GM21619 (cell line): ENCODE measurements around the gene SLC38A2.
A peak's percentile ranks its signal among the peaks of the same experiment; 100 is the strongest.

Experiments used
- ATAC-seq: cut with Tn5 transposase; IDR thresholded peaks from one replicate; pipeline ENCODE4 v1.9.1; 2021; ENCODE audit not compliant: unreplicated experiment

SLC38A2 gene

GRCh38 chr12:46376579-46376978 is 4.0 kb upstream of the SLC38A2 start:
- ATAC-seq, result no peak

- no peak for ATAC-seq
Measured at GRCh38 chr12:46374711-46375110, 2.1 kb upstream of the SLC38A2 start.

GRCh38 chr12:46374310-46374709 is 1.7 kb upstream of the SLC38A2 start:
- ATAC-seq, result no peak

GRCh38 chr12:46373301-46374296 is 1.0 kb upstream of the SLC38A2 start:
- no peak for ATAC-seq

GRCh38 chr12:46371718-46372543 is 642 bp downstream of the SLC38A2 start:
- ATAC-seq, result peak; percentile 18

- peak; percentile 49 for ATAC-seq
Measured at GRCh38 chr12:46370792-46371717, 1.5 kb downstream of the SLC38A2 start.

- no peak for ATAC-seq
Measured at GRCh38 chr12:46370380-46370734, 2.2 kb downstream of the SLC38A2 start.

- no peak for ATAC-seq
Measured at GRCh38 chr12:46369474-46370379, 2.8 kb downstream of the SLC38A2 start.

- ATAC-seq, result no peak
Measured at GRCh38 chr12:46369095-46369473, 3.5 kb downstream of the SLC38A2 start.

- ATAC-seq, result no peak
Measured at GRCh38 chr12:46368684-46369083, 3.9 kb downstream of the SLC38A2 start.

GRCh38 chr12:46368138-46368537 is 4.4 kb downstream of the SLC38A2 start:
- ATAC-seq, result no peak

GRCh38 chr12:46367351-46368029 is 5.1 kb downstream of the SLC38A2 start:
- no peak for ATAC-seq

- no peak for ATAC-seq
Measured at GRCh38 chr12:46366771-46367170, 5.8 kb downstream of the SLC38A2 start.

GRCh38 chr12:46365951-46366379 is 6.6 kb downstream of the SLC38A2 start:
- ATAC-seq, result no peak

- ATAC-seq, result no peak
Measured at GRCh38 chr12:46364777-46365580, 7.6 kb downstream of the SLC38A2 start.

GRCh38 chr12:46364300-46364696 is 8.3 kb downstream of the SLC38A2 start:
- ATAC-seq, result no peak

GRCh38 chr12:46363582-46364299 is 8.8 kb downstream of the SLC38A2 start:
- no peak for ATAC-seq
